ENCODE data around the gene MACROD2. TPM values are rescaled to one million over a fixed set of nuclear protein-coding genes. Genes with fewer than 3 reads are reported as not detected.
A peak's percentile ranks its signal among the peaks of the same experiment; 100 is the strongest.

The MACROD2 gene
- polyA plus RNA-seq, 2 of the 4 experiments (the other 2 are of a cell fraction), result 0.96 to 1.3 TPM

DNA sequence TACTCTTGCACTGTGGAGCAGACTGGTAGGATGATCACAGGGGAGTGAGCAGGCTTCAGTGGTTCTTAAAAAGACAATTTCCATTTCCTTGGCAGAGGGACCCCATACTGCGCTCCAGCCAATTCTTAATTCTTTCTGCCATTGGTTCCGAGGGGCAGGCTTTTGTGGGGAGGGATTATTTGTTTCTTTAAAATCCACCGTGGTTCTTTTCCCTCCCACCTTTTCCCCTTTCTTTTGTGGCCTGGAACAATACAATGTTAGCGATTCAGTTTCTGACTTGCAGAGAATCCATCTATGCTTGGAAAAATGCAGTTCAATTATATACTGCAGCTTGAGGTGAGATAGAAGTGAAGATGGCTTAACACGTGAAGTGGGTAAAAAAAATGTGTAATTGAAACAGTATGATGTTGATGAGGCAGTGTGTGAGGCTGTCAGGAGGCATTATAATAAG lies 721.1 kb downstream of the MACROD2 start:
- POLR2A ChIA-PET, result no interaction called here
- FAIRE-seq, result no peak

DNA sequence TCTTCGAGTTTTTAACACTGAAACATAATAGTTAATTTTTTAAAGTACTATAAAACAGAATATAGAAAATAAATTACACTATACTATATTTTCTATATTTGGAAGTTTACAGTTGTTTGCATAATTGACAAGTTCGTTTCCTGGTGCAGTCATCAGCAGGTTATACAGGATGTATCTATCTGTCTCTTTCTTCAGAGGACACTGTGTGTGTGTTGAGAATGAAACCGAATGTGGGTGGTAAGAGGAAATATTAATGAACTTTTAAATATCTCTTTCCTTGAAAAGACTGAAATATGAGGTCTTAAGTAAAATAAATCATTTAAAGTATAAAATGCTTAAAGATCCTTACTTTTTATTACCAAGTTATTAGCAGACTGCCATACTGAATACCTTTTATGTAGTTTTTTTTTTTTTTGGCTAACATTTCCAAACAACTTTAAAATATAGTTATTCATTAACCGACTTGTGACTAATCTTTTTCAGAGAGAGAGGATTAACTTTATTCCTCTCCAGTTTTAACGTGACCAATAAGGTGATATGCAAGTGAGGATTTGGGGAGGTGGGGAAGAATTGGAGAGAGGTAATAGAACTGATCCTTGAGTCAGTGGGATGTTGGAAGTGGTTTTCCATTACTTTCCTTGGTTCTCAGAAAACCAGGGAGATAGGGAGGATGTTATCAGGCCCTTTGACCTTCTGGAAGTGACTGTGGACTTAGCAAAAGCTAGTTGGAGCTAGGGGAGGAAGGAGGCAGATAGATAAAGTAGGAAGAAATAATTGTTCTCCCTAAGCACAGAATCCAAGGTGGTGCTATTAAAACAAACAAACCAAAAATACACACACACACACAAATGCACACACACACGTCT lies 722.1 kb downstream of the MACROD2 start:
- H3K4me3 ChIP-seq, result no peak overlapping the region
- peaks cover 32% of the 10 kb centered on the region for H3K4me1 ChIP-seq
- ChIA-PET POLR2A (no interaction called here), CTCF (no interaction called here)
- peak overlapping the region; percentile 73 to 82 for H3K27ac ChIP-seq
- DNase-seq (ENCODE audit: low read depth in 1 of 2, low spot score in 1 of 2) (peak; percentile 18 to 38), ATAC-seq (peak in 1 of 2 experiments; percentile 56; a peak in 2 of 6 replicates), FAIRE-seq (peak; percentile 98)
- TF ChIP-seq HOXB13 (CRISPR knock-in tag; IDR thresholded peaks at IDR 0.05; ENCODE audit: low read depth) (no peak), EHMT2 (IDR thresholded peaks at IDR 0.05; ENCODE audit: low read depth) (peak; percentile 57; the same call in 1 of the 2 replicates), FOSL2 (IDR thresholded peaks at IDR 0.05) (no peak), FOSL2 (CRISPR knock-in tag; IDR thresholded peaks at IDR 0.05) (peak; percentile 36), HOXB5 (CRISPR knock-in tag; IDR thresholded peaks at IDR 0.05) (no peak), FOSB (CRISPR knock-in tag; IDR thresholded peaks at IDR 0.05) (no peak)
- H3K9me3 ChIP-seq, result no peaks in the 10 kb centered on the region
- WGBS (ENCODE audit: missing lambda C conversion rate), result 19% methylated on average over 6 of the region's 6 CpGs
- peak overlapping the region; percentile 69 for H3K4me2 ChIP-seq

More for the DNA sequence above, 721.1 kb downstream of the MACROD2 start:
- CTCF ChIA-PET, result no interaction called here
- Histone ChIP-seq H3K4me3 (no peak overlapping the region), H3K4me1 (peaks cover 42% of the 10 kb centered on the region), H3K27ac (peak overlapping the region; percentile 50 to 73), H3K4me2 (peak overlapping the region; percentile 69; the same call in 2 of the 3 replicates), H3K9me3 (no peaks in the 10 kb centered on the region)
- TF ChIP-seq FOSL2 (IDR thresholded peaks at IDR 0.05) (no peak), FOSL2 (CRISPR knock-in tag; IDR thresholded peaks at IDR 0.05) (no peak), RARB (CRISPR knock-in tag; IDR thresholded peaks at IDR 0.05) (no peak), JUNB (IDR thresholded peaks at IDR 0.05) (no peak), FOXS1 (CRISPR knock-in tag; IDR thresholded peaks at IDR 0.05) (no peak), SMC3 (IDR thresholded peaks at IDR 0.05) (no peak), FOSB (CRISPR knock-in tag; IDR thresholded peaks at IDR 0.05) (no peak), HEYL (CRISPR knock-in tag; IDR thresholded peaks at IDR 0.05) (no peak), HOXB5 (CRISPR knock-in tag; IDR thresholded peaks at IDR 0.05) (no peak), KDM5A (IDR thresholded peaks at IDR 0.05) (no peak), RNF2 (IDR thresholded peaks at IDR 0.05; ENCODE audit: borderline replicate concordance, low read depth) (no peak), MAZ (IDR thresholded peaks at IDR 0.05; ENCODE audit: borderline replicate concordance, low read depth, low read length) (no peak)
- TF ChIP-seq, protein P1, sequence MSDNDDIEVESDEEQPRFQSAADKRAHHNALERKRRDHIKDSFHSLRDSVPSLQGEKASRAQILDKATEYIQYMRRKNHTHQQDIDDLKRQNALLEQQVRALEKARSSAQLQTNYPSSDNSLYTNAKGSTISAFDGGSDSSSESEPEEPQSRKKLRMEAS (IDR thresholded peaks at IDR 0.05), result no peak
- TF ChIP-seq, protein P2, sequence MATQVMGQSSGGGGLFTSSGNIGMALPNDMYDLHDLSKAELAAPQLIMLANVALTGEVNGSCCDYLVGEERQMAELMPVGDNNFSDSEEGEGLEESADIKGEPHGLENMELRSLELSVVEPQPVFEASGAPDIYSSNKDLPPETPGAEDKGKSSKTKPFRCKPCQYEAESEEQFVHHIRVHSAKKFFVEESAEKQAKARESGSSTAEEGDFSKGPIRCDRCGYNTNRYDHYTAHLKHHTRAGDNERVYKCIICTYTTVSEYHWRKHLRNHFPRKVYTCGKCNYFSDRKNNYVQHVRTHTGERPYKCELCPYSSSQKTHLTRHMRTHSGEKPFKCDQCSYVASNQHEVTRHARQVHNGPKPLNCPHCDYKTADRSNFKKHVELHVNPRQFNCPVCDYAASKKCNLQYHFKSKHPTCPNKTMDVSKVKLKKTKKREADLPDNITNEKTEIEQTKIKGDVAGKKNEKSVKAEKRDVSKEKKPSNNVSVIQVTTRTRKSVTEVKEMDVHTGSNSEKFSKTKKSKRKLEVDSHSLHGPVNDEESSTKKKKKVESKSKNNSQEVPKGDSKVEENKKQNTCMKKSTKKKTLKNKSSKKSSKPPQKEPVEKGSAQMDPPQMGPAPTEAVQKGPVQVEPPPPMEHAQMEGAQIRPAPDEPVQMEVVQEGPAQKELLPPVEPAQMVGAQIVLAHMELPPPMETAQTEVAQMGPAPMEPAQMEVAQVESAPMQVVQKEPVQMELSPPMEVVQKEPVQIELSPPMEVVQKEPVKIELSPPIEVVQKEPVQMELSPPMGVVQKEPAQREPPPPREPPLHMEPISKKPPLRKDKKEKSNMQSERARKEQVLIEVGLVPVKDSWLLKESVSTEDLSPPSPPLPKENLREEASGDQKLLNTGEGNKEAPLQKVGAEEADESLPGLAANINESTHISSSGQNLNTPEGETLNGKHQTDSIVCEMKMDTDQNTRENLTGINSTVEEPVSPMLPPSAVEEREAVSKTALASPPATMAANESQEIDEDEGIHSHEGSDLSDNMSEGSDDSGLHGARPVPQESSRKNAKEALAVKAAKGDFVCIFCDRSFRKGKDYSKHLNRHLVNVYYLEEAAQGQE (IDR thresholded peaks at IDR 0.05), result no peak
- TF ChIP-seq, protein P3, sequence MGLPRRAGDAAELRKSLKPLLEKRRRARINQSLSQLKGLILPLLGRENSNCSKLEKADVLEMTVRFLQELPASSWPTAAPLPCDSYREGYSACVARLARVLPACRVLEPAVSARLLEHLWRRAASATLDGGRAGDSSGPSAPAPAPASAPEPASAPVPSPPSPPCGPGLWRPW (IDR thresholded peaks at IDR 0.05), result no peak
- TF ChIP-seq, protein P4, sequence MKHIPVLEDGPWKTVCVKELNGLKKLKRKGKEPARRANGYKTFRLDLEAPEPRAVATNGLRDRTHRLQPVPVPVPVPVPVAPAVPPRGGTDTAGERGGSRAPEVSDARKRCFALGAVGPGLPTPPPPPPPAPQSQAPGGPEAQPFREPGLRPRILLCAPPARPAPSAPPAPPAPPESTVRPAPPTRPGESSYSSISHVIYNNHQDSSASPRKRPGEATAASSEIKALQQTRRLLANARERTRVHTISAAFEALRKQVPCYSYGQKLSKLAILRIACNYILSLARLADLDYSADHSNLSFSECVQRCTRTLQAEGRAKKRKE (CRISPR knock-in tag; IDR thresholded peaks at IDR 0.05; ENCODE audit: low read depth), result no peak
- DNase-seq (ENCODE audit: low read depth in 1 of 2, low spot score in 1 of 2) (no peak), ATAC-seq (no peak)
- WGBS (ENCODE audit: missing lambda C conversion rate), result 94% methylated on average over 5 of the region's 5 CpGs

All from A549 (cell line).